Measurements from ENCODE around the gene PPP1R15B. TPM values are rescaled to one million over a fixed set of nuclear protein-coding genes. Genes with fewer than 3 reads are reported as not detected.

PPP1R15B gene
- total and polyA plus RNA-seq, 11 donors, result 8.1 to 29.8 (median 25.9) TPM

- TF ChIP-seq, protein P1, sequence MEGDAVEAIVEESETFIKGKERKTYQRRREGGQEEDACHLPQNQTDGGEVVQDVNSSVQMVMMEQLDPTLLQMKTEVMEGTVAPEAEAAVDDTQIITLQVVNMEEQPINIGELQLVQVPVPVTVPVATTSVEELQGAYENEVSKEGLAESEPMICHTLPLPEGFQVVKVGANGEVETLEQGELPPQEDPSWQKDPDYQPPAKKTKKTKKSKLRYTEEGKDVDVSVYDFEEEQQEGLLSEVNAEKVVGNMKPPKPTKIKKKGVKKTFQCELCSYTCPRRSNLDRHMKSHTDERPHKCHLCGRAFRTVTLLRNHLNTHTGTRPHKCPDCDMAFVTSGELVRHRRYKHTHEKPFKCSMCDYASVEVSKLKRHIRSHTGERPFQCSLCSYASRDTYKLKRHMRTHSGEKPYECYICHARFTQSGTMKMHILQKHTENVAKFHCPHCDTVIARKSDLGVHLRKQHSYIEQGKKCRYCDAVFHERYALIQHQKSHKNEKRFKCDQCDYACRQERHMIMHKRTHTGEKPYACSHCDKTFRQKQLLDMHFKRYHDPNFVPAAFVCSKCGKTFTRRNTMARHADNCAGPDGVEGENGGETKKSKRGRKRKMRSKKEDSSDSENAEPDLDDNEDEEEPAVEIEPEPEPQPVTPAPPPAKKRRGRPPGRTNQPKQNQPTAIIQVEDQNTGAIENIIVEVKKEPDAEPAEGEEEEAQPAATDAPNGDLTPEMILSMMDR (IDR thresholded peaks at IDR 0.05), result peak in 4 of 12 donors; percentile 8 to 25 (median 10)
- TF ChIP-seq POLR2A (IDR thresholded peaks at IDR 0.05), result no peak
- Histone ChIP-seq H3K9me3 (no peaks in the 10 kb centered on the region), H3K4me1 (peaks cover under 1 to 39% (median 20%) of the 10 kb centered on the region in 12 donors), H3K4me3 (peak overlapping the region in 1 of 12 donors; percentile 14), H3K36me3 (no peaks in the 10 kb centered on the region), H3K27ac (peak overlapping the region in 6 of 12 donors; percentile 1 to 38 (median 18)), H3K27me3 (peaks cover 0 to 4% (median 0%) of the 10 kb centered on the region in 9 donors)
- peak; percentile 13 to 65 (median 52) for ATAC-seq
- peak; percentile 33 to 72 (median 66) for DNase-seq
- 65 to 70% (median 67%) methylated on average over 19 to 23 of the region's 23 CpGs for WGBS, 4 donors
- intact Hi-C loops (cut with DNase I), result no loop called here
Observed at GRCh38 chr1:204357551-204358490, 53.8 kb downstream of the PPP1R15B start.

- peaks cover 0 to 4% (median 0%) of the 10 kb centered on the region in 9 donors for H3K27me3 ChIP-seq
- intact Hi-C loops (cut with DNase I), result no loop called here
- no peak overlapping the region for H3K4me3 ChIP-seq
- ATAC-seq, result peak in 1 of 4 donors; percentile 24
- peaks cover 0 to 36% (median 18%) of the 10 kb centered on the region in 12 donors for H3K4me1 ChIP-seq
- peak overlapping the region in 4 of 12 donors; percentile 1 to 38 (median 28) for H3K27ac ChIP-seq
- no peak for DNase-seq
- H3K36me3 ChIP-seq, result no peaks in the 10 kb centered on the region
- no peaks in the 10 kb centered on the region for H3K9me3 ChIP-seq
- WGBS, 4 donors, result 80 to 87% (median 85%) methylated on average over 4 of the region's 4 CpGs
- TF ChIP-seq POLR2A (IDR thresholded peaks at IDR 0.05), result no peak
- TF ChIP-seq, protein P1 (IDR thresholded peaks at IDR 0.05), result no peak
Observed at GRCh38 chr1:204356997-204357396, 54.6 kb downstream of the PPP1R15B start.

- Histone ChIP-seq H3K9me3 (no peaks in the 10 kb centered on the region), H3K4me3 (no peak overlapping the region), H3K27ac (no peak overlapping the region), H3K4me1 (peaks cover 0 to 39% (median 19%) of the 10 kb centered on the region in 12 donors), H3K27me3 (peaks cover 0 to 4% (median 0%) of the 10 kb centered on the region in 9 donors), H3K36me3 (no peaks in the 10 kb centered on the region)
- no peak for ATAC-seq
- no peak for DNase-seq
- TF ChIP-seq POLR2A (IDR thresholded peaks at IDR 0.05), result no peak
- TF ChIP-seq, protein P1 (IDR thresholded peaks at IDR 0.05), result no peak
- 93 to 95% (median 94%) methylated on average over 4 of the region's 4 CpGs for WGBS, 4 donors
- intact Hi-C loops (cut with DNase I), result no loop called here
Observed at GRCh38 chr1:204355913-204356312, 55.7 kb downstream of the PPP1R15B start.

GRCh38 chr1:204354579-204354978 lies 57.0 kb downstream of the PPP1R15B start:
- no peak overlapping the region for H3K27ac ChIP-seq
- no peaks in the 10 kb centered on the region for H3K9me3 ChIP-seq
- DNase-seq, result no peak
- peaks cover 0 to 37% (median 22%) of the 10 kb centered on the region in 12 donors for H3K4me1 ChIP-seq
- intact Hi-C loops (cut with DNase I), result no loop called here
- H3K36me3 ChIP-seq, result no peaks in the 10 kb centered on the region
- ATAC-seq, result no peak
- H3K4me3 ChIP-seq, result no peak overlapping the region
- 54 to 60% (median 56%) methylated on average over 6 of the region's 6 CpGs for WGBS, 4 donors
- TF ChIP-seq POLR2A (IDR thresholded peaks at IDR 0.05), result no peak
- TF ChIP-seq, protein P1 (IDR thresholded peaks at IDR 0.05), result no peak
- peaks cover 0 to 2% (median 0%) of the 10 kb centered on the region in 9 donors for H3K27me3 ChIP-seq

All from heart left ventricle (tissue), 16 donors.